GM19463 (cell line): ENCODE measurements around the gene CEBPB.
"Not testable (repeated sequence)": the region's sequence is repeated elsewhere in the genome, so short reads cannot be mapped to it uniquely, and the experiment has no call there.

ENCODE experiments used
- ATAC-seq: cut with Tn5 transposase; IDR thresholded peaks from one replicate; pipeline ENCODE4 v1.9.1; 2021; ENCODE audit warnings: mild to moderate bottlenecking, moderate library complexity; ENCODE audit not compliant: unreplicated experiment

CEBPB gene

DNA sequence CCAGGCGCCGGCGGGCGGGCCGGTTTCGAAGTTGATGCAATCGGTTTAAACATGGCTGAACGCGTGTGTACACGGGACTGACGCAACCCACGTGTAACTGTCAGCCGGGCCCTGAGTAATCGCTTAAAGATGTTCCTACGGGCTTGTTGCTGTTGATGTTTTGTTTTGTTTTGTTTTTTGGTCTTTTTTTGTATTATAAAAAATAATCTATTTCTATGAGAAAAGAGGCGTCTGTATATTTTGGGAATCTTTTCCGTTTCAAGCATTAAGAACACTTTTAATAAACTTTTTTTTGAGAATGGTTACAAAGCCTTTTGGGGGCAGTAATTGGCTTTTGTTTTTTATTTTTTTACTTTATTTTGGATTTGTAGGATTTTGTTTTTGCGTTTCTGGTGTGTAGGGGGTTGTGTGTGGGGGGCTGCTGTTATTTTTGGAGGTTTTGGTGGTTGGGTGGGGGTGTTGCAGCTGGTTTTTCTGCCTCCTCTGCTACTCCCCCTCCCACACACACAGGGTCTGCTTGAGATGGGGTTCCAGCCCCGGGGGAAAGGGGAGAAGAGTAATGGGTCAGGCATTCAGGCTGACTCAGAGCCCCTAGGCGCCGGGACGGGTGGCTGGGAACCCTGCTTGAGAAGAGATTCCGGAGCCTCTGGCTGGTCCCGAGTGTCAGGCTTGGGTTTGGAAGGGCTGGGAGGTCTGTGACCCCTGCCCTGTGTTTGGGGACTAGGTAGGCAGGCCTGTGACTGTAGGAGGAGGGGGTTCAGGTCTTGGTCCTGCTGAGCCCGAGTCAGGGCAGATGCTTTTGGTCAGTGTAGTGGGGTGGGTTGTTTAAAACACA lies 2.0 kb downstream of the CEBPB start:
- no peak for ATAC-seq

DNA sequence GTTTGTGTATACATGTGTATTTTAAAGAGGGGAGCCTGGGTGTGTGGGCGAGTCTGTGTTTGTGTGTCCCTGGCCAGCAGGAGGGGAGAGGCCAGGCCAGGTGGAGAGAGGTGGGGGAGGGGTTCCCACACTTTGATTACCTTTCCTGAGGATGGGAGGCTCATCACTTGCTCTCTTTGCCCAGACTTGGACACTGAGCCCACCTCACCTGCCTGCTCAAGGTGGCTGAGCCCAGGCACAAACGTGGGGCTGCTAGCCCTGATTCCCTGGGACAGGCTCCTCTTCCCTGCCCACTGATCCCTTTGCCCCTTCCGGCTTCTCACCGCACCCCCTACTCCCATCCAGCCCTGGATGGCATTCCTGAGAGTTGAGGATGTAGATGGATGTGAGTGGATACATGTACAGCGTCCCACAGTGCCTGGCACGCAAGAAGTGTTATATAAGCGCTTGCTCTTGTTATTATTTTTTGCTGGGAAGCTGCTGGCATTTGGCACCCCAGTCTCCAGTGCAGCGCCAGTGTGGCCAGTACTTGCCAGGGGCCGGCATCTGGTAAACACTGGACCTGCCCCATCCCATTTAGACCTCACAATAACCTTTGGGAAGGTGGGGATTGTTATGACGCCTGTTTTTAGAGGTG lies 2.7 kb downstream of the CEBPB start:
- ATAC-seq, result no peak

DNA sequence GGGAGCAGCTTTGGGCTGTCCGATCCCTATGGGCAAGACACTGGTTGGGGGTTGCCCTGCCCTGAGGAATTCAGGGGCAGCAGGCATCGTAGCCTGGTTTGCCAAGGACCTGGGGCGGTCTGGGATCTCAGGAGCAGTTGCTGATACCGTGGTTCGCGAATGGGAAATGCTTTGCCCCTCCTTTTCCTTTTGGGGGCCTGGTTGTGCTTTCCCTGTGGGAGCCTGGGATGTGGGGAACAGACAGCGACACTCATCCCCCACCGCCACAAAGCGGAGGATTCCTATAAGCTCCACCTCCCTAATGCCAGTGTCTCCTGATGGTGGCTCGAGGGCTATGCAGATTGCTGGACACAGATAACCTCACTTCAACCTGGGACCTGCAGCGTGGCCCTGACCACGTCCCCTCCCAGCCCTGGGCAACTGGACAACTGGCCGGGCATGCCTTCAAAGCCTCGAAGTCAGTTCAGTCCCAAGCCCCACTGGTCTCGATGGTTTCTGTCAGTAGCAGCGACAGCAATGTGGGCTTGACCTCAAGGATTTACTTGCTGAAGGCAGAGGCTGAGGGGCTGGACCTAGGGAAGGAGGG lies 3.3 kb downstream of the CEBPB start:
- no peak for ATAC-seq

DNA sequence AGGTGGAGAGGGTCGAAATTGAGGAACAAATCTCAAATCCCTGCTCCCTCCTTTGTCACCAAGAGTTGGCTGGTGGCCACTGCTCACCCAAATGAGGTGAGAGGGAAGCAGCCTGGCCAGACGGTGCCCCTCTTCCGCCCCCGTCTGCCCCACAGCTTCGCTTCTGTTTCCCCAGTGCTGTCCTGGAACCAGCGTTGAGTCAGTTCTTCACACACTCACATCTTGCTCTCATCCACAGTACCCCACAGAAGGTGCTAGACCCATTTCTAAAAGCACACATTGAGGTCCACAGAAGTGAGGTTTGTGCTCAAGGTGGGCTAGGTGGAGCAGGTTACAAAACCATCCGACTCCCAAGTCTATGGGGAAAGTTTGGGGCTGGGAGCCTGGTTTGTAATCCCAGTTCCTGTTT lies 3.8 kb downstream of the CEBPB start:
- ATAC-seq, result no peak

DNA sequence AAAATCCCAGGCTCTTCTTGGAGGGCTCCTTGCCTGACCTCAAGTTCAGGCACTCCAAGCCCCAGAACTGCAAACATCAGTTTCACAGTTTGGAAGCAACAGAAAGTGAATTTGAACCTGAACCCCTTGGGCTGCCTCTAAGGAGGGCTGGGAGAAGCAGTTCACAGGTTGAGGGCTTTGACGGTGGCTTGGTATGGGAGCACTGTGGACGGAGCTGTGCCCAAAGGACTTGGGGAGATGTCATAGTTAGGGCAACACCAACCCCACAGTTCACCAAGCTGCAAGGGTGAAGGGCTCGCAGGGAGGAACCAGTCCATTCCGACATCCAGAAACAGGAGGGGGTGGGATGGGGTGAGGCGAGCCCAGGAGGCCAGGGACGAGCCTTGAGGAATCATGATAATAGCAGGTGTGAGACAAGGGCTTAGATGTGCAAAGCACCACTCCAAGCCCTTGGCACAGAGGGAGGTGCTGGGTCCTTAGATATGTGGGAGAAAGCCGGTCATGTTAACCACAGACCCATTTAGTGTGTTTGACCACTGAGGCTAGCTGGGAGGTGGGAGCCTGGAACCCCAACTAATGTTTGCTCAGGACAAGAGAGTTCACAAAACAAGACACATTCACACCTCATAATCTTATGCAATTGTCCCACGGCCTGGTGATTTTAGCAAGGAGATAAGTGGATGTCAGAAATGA lies 4.3 kb downstream of the CEBPB start:
- ATAC-seq, result no peak

DNA sequence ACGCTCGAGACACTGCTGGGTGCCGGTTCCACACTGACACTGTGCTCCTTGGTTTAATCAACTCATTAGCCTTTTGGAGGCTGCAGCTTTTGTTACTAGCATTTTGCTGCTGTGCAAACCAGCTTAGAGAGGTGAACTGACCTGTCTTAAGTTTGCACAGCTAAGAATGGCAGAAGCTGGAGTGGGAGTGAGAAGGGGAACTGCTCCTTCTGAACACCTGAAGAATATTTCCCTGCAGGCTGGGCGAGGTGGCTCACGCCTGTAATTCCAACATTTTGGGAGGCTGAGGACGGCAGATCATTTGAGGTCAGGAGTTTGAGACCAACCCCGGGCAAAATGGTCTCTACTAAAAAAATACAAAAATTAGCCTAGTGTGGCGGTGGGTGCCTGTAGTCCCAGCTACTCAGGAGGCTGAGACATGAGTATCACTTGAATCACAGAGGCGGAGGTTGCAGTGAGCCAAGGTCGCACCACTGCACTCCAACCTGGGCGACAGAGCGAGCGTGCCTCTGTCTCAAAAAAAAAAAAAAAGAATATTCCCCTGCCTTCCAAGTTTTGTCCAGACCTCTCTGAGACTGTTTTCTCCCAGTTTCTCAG lies 5.0 kb downstream of the CEBPB start:
- ATAC-seq, result no peak

DNA sequence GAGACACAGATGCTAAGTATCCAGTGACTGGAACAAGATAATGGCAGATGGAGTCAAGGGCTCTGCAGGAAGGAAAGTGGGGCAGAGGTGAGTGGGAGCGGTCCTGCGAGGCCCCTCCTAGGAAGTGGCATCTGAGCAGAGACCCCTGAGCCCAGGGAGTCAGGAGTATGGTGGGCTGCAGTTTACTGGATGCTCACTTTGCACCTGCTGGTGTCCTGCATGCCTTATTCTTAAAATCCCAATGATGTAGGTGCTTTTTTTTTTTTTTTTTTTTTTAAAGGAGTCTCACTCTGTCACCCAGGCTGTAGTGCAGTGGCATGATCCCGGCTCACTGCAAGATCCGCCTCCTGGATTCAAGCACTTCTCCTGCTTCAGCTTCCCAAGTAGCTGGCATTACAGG lies 5.6 kb downstream of the CEBPB start:
- no peak for ATAC-seq

DNA sequence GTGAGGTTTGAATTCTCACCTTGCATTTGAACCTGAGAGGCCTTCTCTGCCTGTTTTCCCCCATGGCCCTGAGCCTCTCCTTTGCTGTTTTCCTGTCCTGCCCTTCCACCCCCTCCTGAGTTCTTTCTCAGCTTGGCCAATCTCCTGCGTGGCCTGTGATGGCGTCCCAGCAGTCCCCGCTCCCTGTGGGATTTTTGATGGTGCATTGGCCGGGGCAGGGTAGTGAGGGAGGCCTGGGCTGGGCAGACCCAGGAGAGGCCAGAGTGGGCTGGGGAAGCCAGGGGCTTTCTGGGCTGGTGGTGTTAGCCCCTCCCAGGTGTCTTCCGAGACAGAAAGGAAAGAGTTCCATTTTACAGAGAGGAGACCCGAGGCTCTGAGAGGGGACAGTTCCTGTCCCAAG lies 6.3 kb downstream of the CEBPB start:
- ATAC-seq, result no peak

DNA sequence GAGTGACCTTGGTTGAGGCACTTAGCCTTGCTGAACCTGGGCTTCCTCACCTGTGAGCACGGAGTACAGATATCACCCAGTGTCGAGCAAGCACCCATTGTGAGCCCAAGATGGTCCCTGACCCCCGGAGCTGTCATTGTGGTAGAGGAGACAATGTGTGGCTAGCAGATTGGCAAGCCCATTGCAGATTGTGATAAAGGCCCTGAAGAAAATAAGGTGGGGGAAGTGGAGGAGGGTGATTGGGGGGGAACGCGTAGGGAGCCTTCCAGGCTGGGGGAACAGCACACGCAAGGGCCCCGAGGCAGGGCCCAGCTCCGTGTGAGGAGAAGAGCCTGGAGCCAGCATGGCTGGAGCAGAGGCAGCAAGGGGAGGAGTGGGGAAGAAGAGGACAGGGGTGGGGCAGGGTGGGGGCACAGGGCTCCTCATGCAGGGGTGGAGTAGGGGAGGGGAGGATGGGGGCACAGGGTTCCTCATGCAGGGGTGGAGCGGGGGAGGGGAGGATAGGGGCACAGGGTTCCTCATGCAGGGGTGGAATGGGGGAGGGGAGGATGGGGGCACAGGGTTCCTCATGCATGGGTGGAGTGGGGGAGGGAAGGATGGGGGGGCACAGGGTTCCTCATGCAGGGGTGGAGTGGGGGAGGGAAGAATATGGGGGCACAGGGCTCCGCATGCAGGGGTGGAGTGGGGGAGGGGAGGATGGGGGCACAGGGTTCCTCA lies 7.0 kb downstream of the CEBPB start:
- no peak for ATAC-seq

DNA sequence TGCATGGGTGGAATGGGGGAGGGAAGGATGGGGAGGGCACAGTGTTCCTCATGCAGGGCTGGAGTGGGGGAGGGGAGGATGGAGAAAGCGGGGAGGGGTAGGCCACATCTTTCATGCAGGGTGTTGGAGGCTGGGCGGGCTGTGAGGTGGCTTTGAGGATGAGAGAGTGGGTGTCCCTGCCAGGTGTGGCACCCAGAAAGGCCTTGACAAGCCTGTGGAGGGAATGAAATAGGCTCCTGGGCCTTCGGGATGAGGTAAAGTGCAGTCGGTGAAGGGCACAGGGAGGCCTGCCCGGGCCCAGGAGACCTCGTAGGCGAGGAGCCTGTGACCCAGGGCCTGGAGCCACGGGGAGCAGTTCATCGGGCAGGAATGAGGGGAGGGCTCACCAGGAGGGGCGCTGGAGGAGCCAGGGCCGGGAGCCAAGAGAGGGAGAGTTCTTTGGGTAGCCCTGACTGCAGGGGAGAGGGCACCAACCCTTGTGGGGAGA lies 7.6 kb downstream of the CEBPB start:
- ATAC-seq, result no peak

DNA sequence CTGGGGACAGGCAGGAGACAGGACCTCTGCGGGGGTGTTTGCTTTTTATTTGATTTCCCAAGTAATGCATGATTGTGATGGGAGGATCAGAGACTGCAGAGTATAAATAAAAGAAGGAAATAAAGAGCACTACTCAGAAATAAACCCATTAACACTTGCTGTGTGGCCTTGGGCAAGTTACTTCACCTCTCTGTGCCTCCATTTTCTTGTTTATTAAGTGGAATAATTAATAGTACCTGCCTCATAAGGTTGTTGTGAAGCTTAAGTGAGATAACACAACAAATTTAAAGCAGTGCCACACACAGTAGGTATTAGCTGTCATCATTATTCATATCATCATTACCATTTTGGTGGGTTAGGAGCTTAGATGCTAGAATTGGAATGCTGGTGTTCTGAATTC lies 8.1 kb downstream of the CEBPB start:
- no peak for ATAC-seq

DNA sequence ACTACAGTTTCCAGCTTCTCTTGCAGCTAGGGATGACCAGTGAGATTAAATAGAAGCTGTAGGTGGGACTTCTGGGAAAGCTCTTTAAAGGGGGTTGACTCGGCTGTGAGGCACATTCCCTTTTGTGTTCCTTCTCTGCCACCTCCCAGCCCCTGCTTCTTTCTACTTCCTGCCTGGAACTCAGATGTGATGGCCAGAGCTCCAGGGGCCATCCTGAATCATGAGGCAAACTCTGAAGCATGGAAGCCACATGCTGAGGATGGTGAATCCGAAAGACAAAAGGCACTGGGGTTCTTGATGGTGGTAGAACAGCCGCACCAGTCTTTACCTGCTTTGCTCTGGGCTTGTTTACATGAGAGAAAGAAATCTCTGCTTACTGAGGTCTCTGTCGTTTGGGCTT lies 9.1 kb downstream of the CEBPB start:
- ATAC-seq, result no peak

DNA sequence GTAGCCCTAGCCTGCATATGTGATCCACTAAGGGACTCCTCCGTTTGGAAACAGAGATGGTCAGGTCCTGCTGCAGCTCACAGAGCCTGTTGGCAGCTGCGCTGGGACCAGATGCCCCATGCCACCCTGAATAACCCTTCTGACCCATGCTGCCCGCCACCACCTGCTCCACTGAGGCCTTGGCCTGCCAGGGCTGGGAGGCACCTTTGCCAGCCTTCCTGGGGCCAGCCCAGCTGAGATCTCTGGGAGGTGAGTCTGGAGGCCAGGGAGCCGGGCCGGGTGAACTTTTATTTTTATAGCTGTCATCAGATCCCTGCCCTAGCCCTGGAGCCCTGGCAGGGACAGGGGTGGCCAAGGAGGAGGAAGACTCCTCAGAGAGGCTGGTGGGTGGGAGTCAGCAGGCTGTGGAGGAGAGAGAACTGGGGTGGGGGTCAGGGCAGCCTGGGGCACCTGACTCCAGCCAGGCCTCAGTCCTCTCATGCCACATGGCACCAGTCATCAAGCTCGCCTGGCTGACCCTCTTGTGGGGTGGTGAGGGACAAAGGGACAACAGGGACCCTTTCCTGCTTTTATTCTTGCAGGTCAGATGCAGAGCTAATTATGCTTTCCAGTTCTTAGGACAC lies 10.0 kb downstream of the CEBPB start:
- ATAC-seq, result no peak

DNA sequence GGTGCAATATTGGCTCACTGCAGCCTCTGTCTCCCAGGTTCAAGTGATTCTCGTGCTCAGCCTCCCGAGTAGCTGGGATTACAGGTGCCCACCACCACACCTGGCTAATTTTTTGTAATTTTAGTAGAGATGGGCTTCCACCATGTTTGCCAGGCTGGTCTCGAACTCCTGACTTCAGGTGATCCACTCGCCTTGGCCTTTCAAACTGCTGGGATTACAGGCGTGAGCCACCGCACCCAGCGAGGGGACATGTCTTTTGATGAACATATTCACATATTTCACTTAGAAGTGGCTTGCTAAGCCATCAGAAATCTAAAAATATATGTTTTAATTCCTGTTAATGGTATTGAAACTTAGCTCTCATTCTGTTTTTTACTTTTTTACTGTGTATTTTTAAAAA lies 11.1 kb downstream of the CEBPB start:
- ATAC-seq, result not testable (repeated sequence)

DNA sequence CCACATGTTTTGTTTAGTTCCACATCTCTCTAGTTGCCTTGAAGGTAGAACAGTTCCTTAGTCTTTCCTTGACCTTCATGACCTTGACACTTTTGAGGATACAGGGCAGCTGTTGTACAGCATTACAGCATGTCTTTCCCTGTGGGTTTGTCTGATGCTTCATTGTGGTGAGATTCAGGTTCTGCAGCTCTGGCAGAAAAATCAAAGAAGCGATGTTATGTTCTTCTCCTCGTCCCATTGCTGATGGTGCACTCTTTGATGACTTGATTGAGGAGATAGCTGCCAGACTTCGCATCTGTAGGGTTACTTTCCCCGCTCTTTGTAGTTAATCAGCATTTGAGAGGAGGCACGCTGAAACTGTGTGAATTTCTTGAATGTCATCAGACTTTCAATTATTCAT lies 12.0 kb downstream of the CEBPB start:
- ATAC-seq, result no peak

DNA sequence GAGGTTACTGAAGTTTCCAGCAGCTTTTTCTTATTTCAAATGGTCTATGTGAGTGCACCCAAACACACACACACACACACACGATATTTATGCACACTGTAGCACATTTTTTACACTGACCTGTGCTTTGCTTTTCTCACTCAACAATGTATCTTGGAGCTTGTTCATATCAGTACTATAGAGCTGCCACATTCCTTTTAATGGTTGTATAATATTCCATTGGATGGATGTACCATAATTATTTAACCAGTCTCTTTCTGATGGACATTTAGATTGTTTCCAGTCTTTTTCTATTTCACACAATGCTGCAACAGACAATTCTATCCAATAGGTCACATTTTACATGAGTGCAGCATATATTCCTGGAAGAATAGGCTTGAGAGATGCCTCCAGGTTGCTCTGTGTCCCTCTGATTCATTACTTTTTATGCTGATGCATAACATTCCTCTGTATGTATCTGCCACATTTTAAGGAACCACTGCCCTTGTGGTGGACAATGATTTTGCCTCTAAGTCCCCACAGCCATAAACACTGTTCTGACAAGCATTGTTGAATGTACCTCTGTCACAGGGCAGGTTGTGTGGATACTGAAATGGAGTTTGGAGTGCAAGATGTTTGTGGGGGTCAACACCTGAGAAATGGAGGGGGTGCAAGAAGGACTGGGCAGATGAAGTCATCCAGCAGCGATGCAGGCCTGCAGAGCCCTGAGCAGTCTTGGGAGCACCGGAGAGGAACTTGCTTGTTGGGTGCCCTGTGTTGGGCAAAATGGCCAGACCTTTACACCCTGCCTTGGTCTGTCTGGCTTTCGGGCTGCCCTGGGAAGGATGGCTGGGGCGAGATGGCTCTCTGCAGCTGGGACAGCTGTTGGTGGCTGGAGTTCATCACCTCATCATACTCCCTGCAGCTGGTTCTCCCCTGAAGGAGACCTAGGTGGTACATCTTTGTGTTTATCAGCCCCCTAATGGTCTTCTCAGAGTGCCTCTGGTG lies 13.6 kb downstream of the CEBPB start:
- ATAC-seq, result no peak

DNA sequence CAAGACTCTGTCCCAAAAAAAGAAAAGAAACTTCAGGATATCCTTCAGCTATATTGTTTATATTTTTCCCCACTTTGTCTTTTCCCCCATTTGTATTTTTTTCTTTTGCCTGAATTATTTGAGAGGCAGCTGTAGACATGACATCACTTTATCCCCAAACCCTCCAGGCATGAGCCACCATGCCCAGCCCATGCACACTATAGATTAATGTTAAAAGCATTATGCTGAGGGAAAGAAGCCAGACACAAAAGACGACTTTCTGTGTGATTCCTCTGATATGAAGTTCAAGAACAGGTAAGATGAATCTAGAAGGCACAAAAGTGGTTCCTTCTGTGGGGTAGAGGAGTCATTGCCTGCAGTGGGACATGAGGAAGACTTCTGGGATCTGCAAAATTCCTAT lies 16.4 kb downstream of the CEBPB start:
- no peak for ATAC-seq

DNA sequence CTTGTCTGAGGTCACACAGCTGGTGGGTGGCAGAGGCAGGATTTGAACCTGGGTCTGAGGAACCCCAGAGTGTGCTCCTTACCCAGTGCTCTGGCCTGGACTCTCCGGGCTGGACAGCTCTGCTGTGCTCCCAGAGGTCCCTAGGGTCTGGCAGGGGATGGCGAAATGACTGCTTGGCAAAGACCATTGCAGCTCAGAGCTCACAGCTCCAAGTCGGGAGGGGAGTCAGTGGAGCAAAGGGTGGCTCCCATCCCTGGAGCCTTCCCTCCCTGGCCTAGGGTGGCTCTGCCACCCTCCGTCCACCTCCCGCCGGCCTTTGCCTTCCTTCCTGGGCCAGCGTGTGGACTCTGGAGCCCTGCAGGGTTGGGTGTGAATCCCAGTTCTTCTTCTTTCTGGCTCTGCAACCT lies 17.5 kb downstream of the CEBPB start:
- ATAC-seq, result no peak

DNA sequence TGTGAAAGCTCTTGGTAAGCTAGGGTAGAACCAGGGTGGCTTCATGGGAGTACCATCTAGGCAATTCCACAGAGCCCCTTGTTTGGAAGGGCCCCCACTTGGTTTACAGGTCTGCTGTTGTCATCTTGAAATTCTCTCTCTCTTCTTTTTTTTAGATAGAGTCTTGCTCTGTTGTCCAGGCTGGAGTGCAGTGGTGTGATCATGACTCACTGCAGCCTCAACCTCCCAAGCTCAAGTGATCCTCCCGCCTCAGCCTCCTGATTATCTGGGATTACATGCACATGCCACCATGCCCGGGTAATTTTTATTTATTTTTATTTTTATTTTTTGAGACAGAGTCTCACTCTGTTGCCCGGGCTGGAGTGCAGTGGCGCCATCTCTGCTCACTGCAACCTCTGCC lies 18.2 kb downstream of the CEBPB start:
- ATAC-seq, result not testable (repeated sequence)
